Vagina (tissue), 2 donors: ENCODE results near the gene ITPK1. TPM values are rescaled to one million over a fixed set of nuclear protein-coding genes. Genes with fewer than 3 reads are reported as not detected.

Experiments used
- DNase-seq, 2 donors: peaks; one replicate each; pipeline ENCODE4 v3.0.0-alpha.2; 2017; ENCODE audit errors: extremely low spot score in 2 of 2
- H3K27ac ChIP-seq: fragments of 200-600 bp; sonication (generic); one replicate; pipeline ENCODE4 v1.5.1; 2019
- H3K27me3 ChIP-seq: fragments of 200-600 bp; sonication (generic); one replicate; pipeline ENCODE4 v1.5.1; 2019
- H3K36me3 ChIP-seq, 2 donors: fragments of 200-600 bp; sonication (generic); one replicate each; pipeline ENCODE4 v1.5.1; 2017 to 2019
- H3K4me1 ChIP-seq: fragments of 200-600 bp; sonication (generic); one replicate; pipeline ENCODE4 v1.5.1; 2019
- H3K4me3 ChIP-seq, 2 donors: fragments of 200-600 bp; sonication (generic); 1 replicate in 1 of 2; 2 replicates in 1 of 2; pipeline ENCODE4 v1.5.1; 2016 to 2019
- H3K9me3 ChIP-seq: fragments of 200-600 bp; sonication (generic); one replicate; pipeline ENCODE4 v1.5.1; 2019
- POLR2A ChIP-seq, 2 donors: fragments of 450-650 bp; IDR thresholded peaks; one replicate each; pipeline ENCODE4 v1.6.1; 2017; ENCODE audit warnings: antibody characterized with exemption in 2 of 2, mild to moderate bottlenecking in 2 of 2, moderate library complexity in 2 of 2
- POLR2AphosphoS5 ChIP-seq, 2 donors: sonication (generic); formaldehyde crosslinking; IDR thresholded peaks; one replicate each; pipeline ENCODE4 v1.9.0; 2017; ENCODE audit warnings: antibody characterized with exemption in 2 of 2, mild to moderate bottlenecking in 2 of 2, low read depth in 1 of 2; ENCODE audit not compliant: insufficient read depth in 1 of 2
- intact Hi-C: fragments of 100-400 bp; cut with DNase I; formaldehyde crosslinking; loops from one replicate; pipeline ENCODE4 v1.15.1; 2023
- total RNA-seq: library from RNA; depleted of rRNA; stranded (reverse); fragments of >200 nt; gene quantifications from one replicate; pipeline ENCODE4 v1.2.3, GENCODE V29; 2016
- TF ChIP-seq, protein P1 (sequence below), 3 experiments: fragments of 450-650 bp in 2 of 3; fragments of 200-600 bp in 1 of 3; sonication (generic) in 1 of 3; IDR thresholded peaks; one replicate each; pipeline ENCODE4 v1.5.1; 2017 to 2019; ENCODE audit warnings: antibody characterized with exemption in 3 of 3, mild to moderate bottlenecking in 2 of 3, moderate library complexity in 2 of 3

Gene ITPK1
- total RNA-seq, 1 donor from 2014 or later, result 49.6 TPM

DNA sequence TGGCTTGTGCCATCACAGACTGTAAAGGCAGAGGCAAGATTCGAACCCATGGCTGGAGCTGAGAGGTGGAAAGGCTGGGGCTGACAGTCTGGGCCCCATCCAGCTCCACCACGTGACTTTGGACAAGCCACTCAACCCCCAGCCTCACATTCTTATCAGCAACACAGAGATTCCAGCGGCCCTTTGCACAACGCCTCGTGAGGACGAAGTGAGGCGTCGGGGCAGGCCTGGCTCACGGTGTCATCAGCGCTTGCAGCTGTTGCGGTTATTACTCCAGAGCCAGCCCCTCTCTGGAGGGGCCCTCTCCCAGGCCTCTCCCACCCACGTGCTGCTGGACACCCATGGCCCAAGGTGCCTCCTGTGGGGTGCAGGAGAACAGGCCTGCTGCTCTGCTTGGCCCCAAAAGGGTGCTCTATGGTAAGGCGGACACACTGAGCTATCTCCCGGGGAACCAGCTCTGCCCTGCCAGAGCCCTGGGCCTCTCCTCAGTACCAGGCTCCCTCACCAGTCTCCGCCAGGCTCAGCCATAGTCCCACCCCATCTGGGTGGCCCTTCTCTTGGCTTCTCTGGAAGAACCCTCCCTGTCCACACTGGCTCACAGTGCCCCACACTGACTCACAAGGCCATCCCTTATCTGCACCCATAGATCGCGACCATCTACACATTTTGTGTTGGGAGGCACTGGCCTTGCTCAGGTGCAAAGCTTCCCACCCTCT is 171.7 kb downstream of the ITPK1 start:
- H3K4me3 ChIP-seq, result no peak overlapping the region
- H3K36me3 ChIP-seq, result peaks cover 0 to 19% of the 10 kb centered on the region in 2 donors
- intact Hi-C loops, result no loop called here
- no peak for DNase-seq
- peaks cover 6% of the 10 kb centered on the region for H3K4me1 ChIP-seq
- no peaks in the 10 kb centered on the region for H3K9me3 ChIP-seq
- TF ChIP-seq POLR2AphosphoS5 (IDR thresholded peaks at IDR 0.05; ENCODE audit: insufficient read depth in 1 of 2, low read depth in 1 of 2) (no peak), POLR2A (IDR thresholded peaks at IDR 0.05) (no peak)
- TF ChIP-seq, protein P1, sequence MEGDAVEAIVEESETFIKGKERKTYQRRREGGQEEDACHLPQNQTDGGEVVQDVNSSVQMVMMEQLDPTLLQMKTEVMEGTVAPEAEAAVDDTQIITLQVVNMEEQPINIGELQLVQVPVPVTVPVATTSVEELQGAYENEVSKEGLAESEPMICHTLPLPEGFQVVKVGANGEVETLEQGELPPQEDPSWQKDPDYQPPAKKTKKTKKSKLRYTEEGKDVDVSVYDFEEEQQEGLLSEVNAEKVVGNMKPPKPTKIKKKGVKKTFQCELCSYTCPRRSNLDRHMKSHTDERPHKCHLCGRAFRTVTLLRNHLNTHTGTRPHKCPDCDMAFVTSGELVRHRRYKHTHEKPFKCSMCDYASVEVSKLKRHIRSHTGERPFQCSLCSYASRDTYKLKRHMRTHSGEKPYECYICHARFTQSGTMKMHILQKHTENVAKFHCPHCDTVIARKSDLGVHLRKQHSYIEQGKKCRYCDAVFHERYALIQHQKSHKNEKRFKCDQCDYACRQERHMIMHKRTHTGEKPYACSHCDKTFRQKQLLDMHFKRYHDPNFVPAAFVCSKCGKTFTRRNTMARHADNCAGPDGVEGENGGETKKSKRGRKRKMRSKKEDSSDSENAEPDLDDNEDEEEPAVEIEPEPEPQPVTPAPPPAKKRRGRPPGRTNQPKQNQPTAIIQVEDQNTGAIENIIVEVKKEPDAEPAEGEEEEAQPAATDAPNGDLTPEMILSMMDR (IDR thresholded peaks at IDR 0.05), result no peak
- H3K27ac ChIP-seq, result no peak overlapping the region
- no peaks in the 10 kb centered on the region for H3K27me3 ChIP-seq

DNA sequence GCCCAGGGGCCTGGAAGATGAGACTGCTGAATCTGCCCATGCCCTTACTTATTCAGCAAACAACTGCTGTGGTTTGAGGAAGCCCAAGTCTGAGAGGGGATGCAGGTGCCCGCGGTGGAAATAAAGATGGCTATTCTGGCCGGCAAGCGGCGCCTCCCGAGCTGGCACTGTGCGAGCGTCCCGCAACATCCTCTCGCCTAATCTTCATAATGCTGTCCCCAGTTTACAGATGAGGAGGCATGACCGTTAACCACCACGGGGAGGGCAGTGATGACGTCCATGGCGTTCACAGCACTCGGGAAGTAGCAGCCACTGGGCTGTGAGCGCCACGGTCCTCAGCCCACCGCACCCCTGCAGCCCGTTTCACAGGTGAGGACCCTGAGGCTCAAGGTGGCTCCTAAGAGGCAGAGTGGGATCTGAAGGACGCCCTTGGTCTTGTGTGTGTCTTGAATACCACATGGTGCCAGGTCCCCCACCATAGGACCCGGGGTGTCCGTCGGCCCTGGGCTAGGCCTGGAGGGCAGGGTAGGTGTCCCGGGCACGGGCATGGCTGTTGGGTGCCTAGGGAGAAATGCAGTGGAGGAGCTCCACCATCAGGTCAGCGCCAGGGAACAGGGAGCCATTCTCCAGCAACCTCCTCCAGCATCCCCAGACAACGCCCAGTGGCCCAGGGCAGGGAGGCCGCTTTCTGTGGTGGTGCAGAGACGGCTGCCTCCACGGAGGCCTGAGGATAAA is 172.6 kb downstream of the ITPK1 start:
- Histone ChIP-seq H3K9me3 (no peaks in the 10 kb centered on the region), H3K36me3 (peaks cover 0 to 19% of the 10 kb centered on the region in 2 donors), H3K27ac (no peak overlapping the region), H3K4me3 (no peak overlapping the region), H3K4me1 (peaks cover 6% of the 10 kb centered on the region), H3K27me3 (no peaks in the 10 kb centered on the region)
- no peak for TF ChIP-seq POLR2AphosphoS5 (IDR thresholded peaks at IDR 0.05; ENCODE audit: insufficient read depth in 1 of 2, low read depth in 1 of 2)
- no peak for TF ChIP-seq POLR2A (IDR thresholded peaks at IDR 0.05)
- TF ChIP-seq, protein P1 (IDR thresholded peaks at IDR 0.05), result no peak
- no peak for DNase-seq
- intact Hi-C loops, result no loop called here

DNA sequence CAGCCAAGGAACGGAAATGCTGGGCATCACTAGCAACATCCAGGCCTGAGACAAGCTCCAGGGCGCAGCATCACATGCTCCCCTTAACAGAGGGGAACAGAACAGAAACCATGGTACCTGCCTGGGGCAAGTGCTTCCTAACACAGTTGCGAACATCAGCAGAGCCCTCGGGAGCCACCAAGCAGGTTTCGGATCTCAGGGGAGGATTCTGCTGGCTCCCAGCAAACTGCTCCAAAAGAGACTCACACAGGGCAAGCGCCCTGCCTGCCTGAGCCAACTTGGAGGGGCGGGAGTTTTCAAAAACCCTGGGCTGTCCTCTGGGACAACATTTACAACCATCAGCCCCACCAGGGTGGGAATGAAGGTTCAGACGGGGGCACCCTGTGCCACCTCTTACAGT is 173.1 kb downstream of the ITPK1 start:
- no peaks in the 10 kb centered on the region for H3K9me3 ChIP-seq
- H3K4me1 ChIP-seq, result peaks cover 6% of the 10 kb centered on the region
- no peak overlapping the region for H3K27ac ChIP-seq
- no peak overlapping the region for H3K4me3 ChIP-seq
- no peaks in the 10 kb centered on the region for H3K27me3 ChIP-seq
- DNase-seq, result no peak
- no peak for TF ChIP-seq POLR2AphosphoS5 (IDR thresholded peaks at IDR 0.05; ENCODE audit: insufficient read depth in 1 of 2, low read depth in 1 of 2)
- TF ChIP-seq POLR2A (IDR thresholded peaks at IDR 0.05), result no peak
- TF ChIP-seq, protein P1 (IDR thresholded peaks at IDR 0.05), result no peak
- intact Hi-C loops, result no loop called here
- peaks cover 0 to 19% of the 10 kb centered on the region in 2 donors for H3K36me3 ChIP-seq

DNA sequence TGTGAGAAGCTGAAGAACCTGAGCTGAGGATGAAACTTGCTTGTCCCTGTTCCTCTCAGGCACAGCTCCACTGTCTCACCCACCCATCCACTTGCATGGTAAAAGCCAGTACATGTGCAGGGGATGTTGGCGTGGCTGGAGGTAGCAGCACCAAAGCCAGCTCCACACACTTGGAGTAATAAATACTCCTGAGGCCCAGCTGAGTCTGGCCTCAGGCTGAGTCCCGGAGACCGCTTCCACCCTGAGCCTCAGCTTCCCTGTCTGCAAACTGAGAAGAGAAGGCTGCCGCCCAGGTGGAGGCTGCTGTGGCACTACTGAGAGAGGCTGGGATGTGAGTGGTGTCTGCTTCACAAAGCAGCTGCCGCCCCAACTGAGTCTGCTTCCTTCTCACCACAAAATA is 173.6 kb downstream of the ITPK1 start:
- Histone ChIP-seq H3K9me3 (no peaks in the 10 kb centered on the region), H3K36me3 (peaks cover 0 to 19% of the 10 kb centered on the region in 2 donors), H3K4me1 (peaks cover 6% of the 10 kb centered on the region), H3K27ac (no peak overlapping the region), H3K27me3 (no peaks in the 10 kb centered on the region), H3K4me3 (no peak overlapping the region)
- intact Hi-C loops, result no loop called here
- TF ChIP-seq POLR2A (IDR thresholded peaks at IDR 0.05) (no peak), POLR2AphosphoS5 (IDR thresholded peaks at IDR 0.05; ENCODE audit: insufficient read depth in 1 of 2, low read depth in 1 of 2) (no peak)
- TF ChIP-seq, protein P1 (IDR thresholded peaks at IDR 0.05), result no peak
- no peak for DNase-seq

DNA sequence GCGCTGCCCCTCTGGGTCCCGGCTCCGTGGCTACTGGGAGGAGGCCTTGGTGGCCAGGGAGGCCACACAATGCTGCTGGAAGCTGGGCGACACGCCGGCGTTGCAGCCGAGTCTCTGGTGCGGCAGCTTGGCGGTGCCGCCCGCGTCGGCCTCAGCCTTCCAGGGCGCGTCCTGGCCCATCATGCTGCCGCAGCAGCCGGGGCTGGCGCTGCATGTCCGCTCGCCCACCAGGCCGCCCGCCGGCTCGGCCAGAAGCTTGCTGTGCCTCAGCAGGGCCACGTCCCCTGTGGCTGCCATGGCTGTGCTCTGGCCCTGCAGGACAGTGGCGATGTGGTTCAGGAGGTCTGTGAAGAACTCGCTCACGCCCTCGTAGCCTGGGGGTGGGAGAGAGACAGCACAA is 174.2 kb downstream of the ITPK1 start:
- DNase-seq, result no peak
- H3K36me3 ChIP-seq, result peaks cover 0 to 19% of the 10 kb centered on the region in 2 donors
- H3K4me1 ChIP-seq, result peaks cover 2% of the 10 kb centered on the region
- H3K27ac ChIP-seq, result no peak overlapping the region
- no peak overlapping the region for H3K4me3 ChIP-seq
- no peaks in the 10 kb centered on the region for H3K27me3 ChIP-seq
- H3K9me3 ChIP-seq, result no peaks in the 10 kb centered on the region
- TF ChIP-seq POLR2AphosphoS5 (IDR thresholded peaks at IDR 0.05; ENCODE audit: insufficient read depth in 1 of 2, low read depth in 1 of 2), result no peak
- no peak for TF ChIP-seq POLR2A (IDR thresholded peaks at IDR 0.05)
- TF ChIP-seq, protein P1 (IDR thresholded peaks at IDR 0.05), result no peak
- intact Hi-C loops, result no loop called here
